Measurements from ENCODE around the gene CAMK1.

CAMK1 gene

DNA sequence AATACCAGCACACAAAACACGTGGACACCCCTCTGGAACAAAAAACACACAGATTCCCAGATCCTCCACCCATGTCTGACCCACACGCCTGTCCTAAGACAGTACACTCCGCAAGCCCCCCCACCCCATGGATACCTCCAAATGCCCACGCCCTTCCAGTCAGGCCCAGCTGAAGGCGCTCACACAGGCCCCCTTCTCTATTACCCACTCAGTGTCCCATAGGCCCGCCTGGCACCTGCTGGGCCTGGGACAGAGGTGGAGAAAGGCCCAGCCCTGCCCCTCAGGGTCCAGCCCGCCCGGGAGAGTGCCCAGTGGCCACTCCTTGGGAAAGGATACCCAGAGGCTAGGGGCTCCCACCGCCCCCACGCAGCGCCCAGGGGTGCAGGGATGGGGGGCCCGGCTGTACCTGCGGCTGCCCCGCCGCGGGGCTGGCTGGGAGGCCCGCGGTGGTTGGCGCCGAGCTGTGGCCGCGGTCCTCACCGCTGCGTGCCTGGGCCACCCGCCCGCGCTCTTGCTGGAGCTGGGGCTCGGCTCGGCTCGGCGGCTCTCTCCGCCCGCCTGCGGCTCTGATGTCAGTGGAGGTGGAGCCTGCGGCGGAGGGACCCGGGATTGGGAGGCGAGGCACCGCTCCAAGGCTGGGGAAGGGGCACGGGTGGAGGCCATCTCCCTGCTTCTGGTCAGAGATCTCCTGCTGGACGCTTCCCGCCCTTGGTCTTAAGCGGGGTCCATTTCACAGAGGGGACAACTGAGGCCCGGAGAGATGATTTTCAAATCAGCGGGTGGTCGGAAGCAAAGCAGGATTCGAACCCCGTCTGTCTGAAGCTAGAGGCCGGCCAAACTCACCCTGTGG, at the start of gene CAMK1:
TSS of gene CAMK1 (minus strand) at position 522 of the 850 bp plus-strand sequence. CDS start 2,198 bp downstream, outside the sequence.
- peak; percentile 57 for DNase-seq

DNA sequence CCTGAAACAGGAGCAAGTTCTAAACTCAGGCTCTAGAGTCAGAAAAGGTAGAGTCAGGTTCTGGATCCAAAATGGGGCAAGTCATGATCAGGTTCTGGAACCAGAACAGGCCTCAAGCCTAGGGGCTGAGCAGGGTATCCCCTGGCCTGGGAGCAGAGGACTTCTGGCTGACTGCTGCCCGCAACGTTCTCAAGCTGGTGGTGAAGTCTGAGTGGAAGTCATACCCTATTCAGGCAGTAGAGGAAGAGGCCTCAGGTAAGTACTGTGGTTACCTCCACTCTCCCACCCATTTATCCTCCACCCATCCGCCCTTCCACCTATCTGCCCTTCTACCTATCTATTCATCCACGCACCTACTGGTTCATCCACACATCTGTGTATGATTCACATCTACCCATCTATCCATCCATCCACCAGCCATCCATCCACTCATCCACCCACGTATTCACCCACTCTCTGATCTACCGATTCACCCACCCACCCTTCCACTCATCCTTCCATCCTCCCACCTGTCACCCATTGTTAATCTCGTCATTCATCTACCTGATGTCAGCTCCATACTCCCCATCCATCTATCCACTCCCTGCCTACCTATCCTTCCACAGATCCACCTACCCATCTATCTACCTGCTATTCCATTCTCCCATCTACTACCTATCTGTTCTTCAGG, 49.1 kb upstream of the CAMK1 start:
- DNase-seq = no peak

DNA sequence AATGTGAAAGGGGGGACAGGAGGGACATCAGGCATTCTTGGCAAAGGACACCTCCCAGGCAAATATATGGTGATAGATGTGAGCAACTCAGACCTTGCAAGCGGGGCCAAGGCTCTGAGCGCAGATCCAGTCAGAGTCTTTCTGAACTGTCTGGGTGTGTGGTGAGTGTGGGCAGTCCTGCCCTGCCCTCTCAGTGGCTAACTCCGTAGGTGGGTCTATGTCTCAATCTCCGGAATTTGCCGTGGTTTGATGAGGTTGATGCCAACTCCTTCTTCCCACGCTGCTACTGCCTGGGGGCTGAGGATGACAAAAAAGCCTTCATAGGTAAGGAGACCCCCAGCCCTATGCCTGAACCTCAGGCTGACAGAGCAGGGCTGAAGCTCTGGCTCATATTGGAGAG, 47.7 kb upstream of the CAMK1 start:
- no peak for DNase-seq

DNA sequence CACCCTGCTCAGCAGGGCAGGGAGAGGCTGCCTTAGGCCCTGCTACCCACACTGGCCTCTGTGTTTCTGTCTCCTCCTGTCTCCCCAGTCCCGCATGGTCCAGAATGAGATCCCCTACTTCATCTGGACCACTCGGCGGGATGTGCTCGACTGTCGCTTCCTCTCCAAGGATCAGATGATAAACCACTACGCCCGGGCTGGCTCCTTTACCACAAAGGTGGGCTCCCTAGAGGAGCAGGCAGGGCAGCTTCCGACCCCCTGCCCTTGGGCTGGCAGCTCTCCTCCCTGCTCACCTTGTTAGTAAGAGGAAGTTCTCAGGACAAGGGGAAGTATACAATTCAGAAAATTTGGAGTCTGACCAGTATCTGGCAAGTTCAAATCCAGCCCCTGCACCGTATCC, 46.2 kb upstream of the CAMK1 start:
- no peak for DNase-seq

DNA sequence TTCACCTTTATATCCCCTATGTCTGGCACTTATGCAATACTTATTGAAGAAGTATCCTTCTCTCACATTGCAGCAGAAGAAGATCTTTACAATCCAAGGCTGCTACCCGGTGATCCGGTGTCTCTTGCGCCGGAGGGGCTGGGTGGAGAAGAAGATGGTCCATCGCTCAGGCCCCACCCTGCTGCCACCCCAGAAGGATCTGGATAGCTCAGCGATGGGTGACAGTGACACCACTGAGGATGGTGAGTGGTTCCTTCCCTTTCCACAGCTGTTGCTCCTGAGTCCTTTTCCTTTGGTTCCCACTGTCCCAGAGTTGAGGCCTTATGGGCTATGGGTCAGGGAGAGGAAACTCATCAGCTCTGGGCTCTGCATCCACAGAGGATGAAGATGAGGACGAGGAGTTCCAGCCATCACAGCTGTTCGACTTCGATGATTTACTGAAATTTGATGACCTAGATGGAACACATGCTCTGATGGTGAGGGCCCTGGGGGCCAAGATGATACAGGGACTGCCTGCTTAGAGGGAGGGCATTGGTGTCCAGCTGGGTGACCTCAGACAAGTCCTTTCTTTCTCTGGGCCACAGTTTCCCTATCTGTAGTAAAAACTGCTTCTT, 43.2 kb upstream of the CAMK1 start:
- DNase-seq = no peak

DNA sequence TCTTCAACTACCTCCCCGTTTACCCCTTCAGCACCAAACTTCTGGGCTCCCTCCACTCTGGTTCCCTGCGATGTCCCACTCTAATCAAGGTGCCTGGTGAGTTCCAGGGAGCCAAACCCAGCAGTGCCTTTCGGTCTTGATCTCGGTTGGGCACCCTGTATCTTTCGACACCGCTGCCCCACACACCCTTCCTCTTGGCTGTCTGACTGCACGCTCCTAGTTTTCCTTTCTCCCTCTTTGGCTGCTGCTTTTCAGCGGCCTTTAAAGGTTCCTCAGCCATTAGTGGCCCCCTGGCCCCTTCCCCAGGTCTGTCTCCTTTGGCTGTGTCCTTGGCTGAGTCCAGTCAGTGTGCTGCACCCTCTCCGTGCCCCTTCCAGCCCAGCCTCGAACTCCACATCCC, 41.1 kb upstream of the CAMK1 start:
- DNase-seq = no peak

DNA sequence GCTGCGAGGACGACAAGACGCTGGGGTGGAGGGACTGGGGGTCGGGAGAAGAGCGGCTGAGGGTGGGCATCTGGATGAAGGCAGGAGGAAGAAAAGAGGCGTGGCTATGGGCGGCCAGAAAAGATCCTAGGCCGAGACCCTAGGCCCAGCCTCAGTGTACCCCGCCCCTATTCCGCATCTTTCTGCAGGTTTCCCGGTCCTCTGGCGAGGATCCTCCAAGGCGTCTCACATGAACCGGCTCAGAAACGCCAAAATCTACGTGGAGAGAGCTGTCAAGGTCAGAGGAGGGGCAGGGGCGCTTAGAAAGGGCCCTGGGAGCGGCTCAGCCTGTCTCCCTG, 40.7 kb upstream of the CAMK1 start:
- no peak for DNase-seq

DNA sequence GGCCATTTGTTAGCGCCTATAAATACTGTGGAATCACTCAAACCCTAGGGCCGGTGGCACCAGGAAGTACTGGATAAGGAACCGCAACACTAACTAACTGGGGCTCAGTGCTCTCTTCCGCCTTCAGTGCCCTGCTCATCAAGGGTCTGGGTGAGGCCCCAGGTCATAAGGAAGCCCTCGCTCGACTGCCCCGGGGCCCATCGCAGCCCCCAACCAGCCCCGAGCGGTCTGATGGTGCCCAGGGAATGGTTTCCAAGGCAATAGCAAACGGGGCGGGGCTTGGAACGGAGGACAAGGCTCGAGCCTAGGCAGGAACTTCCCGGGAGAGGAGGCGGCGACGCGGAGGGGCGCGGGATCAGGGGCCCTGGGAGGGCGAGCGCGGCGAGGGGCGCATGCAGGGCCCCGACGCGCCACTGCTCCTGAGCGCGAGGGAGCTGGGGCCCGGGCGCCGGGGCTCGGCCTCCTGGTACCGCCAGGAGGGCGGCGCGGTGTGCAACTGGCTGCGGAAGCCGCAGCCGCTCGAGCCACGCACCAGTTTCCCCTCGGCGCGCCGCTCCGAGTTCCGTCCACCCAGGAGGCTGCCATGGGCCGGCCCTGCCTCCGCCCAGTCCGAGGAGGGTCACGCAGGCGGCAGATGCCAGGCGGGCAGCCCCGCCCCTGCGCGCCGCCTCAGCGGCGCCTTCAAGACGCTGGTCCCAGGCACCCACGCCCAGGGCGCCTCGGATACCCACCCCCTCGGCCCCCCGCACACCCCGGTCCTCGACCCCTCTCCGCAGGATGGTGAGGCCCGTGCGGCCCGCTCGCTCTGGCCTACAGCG, 40.1 kb upstream of the CAMK1 start, which contains the start of gene TTLL3:
TSS of gene TTLL3 (plus strand) at position 648 of the 818 bp plus-strand sequence. CDS start 400 bp downstream, outside the sequence.
- DNase-seq = peak; percentile 21

DNA sequence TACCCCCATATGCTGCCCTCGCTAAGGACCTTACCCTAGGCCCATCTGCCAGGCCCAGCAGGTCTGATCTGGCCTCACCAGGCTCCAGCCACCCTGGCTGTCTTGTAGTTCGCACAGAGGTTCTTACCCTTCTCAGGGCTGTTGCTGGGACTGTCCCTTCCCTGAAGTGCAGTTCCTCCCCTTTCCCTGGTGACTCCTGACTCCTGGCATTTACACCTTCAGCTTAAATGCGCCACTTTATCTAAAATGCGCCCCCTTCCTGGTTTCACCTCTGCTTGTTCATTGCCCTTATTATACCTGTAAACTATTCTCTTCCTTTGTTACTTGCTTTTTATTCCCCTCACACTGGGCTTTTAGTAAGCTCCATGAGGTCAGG, 39.5 kb upstream of the CAMK1 start:
- DNase-seq = no peak

DNA sequence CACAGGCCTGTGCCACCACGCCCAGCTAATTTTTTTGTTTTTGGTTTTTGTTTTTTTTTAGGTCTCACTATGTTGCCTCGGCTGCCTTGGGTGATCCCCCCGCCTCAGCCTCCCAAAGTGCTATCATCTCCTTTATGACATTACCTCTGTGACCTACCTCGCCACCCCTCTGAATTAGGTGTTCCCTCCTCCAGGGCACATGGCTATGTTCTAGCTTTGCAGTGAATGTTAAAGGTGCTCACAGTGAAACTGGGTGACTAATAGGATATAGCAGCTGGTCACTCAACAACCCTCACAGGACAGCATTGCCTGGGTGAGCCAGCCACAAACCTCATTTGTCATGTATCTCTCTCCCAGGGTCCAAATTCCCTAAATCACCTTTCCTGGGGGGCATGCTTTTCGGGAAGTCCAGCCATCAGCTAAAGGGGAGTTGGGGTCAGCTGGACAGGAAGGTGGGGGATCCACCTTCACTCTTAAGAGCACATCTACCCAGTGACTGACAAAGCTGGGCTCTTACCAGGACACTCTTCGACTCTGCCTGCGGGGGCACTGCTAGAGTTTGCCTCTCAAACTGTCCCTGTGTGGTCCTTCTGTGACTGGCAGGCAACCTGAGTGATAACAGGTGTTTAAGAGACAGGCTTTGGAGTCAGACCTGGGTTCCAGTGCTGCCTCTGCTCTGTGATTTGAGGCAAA, 38.7 kb upstream of the CAMK1 start:
- DNase-seq = peak; percentile 29

DNA sequence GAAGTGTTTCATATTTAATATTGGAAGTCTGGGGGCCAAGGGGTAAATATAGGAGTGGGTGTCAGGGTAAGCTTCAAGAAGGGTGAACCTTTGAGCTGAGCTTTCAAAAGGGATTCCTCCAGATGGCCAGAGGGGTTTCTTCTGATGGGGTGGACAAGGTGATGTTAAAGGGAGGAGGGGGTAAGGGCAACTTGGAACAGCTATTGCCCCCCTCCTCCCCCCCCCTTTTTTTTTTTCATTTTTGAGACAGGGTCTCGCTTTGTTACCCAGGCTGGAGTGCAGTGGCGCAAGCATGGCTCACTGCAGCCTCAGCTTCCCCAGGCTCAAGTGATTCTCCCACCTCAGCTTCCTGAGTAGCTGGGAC, 38.2 kb upstream of the CAMK1 start:
- no peak for DNase-seq

DNA sequence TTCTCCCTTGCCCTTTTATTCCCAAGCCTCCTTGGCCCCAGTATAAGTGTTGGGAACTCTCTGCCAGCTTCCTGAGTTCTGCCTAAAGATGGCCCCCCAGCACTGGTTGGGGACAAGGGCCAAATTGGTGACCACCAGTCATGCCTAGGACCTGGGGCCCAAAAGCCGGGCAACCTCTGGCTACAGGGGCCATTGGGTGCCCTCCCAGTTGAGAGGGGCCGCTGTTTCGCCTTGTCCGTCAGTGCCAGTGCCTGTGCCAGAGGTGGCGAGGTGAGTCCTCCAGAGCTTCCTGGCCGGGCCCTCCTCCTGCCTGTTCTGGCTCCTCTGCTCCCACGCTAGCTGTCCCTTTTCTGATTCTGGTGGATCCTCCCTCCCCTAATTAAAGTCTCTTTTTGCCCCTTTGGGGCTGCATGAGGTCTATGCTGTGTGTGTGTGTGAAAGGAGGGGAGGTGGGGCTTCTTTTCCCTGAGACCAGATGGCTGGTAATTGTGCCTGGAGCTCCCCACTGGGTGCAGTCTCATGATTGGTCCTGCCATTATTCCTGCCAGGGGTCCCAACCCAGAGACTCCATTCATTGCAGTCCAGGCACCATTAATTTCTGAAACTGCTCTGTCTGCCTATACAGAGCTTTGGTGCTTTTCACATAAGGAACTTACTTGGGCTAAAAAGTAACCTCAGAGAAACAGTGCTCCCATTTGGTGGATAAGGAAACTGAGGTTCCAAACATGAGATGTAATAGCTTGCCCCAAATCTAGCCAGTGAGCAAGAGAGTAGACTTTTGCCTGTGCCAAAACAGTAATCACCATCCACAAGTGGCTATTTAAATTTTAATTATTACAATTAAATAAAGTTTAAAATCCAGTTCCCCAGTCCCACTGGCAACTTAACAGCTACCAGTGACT, 37.2 kb upstream of the CAMK1 start:
- DNase-seq = no peak

DNA sequence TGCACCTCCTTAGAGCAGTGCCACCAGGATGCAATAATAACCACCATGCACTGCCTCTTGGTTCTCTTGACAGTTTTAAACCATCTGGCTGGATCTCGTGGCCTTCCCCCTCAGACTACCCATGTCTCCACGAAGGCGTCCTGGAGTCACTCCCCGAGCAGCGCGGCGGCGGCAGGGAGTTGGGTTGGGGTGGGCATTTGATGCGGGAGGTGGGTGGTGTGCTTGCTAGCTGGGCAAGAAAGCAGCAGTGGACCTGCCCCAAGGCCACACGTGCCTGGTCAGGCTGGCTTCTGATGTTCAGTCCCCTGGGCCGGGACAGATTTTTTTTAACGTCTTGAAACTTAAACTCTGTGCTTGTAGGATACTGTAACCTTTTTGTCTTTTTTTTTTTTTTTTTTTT, 36.4 kb upstream of the CAMK1 start:
- DNase-seq = no peak

DNA sequence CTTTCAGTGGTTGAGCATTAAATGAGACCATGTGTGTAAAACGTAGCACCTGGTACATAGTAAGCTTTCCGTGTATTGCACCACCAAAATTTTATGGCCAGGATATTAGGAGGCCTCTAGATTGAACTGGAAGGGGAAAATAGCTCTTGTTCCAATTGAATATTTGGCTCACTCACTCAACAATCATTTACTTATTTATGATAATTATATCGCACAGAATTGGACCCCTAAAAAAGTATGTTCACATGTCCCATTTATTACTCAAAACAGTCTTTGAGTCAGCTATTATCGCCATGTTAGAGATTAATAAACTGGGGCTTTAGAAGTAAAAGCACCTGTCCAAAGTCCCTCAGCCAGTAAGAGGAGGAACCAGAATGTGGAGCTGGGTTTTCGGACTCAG, 35.2 kb upstream of the CAMK1 start:
- DNase-seq = no peak

DNA sequence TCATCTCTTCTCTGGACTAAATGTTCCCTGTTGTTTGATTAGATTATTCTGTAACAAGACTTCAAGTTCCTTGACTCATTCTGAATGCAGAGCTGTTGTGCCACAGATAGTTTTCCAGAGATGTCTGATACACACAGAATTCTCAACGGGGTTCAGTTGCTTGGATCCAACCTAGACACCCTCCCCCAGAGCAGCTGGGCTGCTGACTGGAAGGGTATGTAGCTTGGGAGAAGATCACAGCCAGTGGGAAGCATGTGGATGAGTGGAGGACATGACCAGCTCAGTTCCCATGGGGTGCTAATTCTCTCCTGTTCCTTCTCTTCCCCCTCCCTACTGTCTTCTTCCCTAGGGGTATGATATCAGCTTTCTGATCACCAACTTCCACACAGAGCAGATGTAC, 33.7 kb upstream of the CAMK1 start:
- DNase-seq = no peak

DNA sequence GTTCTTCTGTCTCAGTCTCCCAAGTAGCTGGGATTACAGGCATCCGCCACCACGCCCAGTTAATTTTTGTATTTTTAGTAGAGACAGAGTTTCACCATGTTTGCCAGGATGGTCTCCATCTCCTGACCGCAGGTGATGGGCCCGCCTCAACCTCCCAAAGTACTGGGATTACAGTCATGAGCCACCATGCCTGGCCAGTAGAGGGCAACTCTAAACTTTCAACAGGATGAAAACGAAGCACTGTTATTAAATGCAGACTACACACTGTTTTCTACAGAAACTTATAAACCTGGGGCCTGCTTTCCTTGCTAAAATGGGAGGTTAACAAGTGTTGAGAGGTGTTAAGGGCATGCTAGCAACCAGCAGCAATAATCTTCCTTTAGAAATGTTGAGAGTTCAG, 30.8 kb upstream of the CAMK1 start:
- DNase-seq = no peak

DNA sequence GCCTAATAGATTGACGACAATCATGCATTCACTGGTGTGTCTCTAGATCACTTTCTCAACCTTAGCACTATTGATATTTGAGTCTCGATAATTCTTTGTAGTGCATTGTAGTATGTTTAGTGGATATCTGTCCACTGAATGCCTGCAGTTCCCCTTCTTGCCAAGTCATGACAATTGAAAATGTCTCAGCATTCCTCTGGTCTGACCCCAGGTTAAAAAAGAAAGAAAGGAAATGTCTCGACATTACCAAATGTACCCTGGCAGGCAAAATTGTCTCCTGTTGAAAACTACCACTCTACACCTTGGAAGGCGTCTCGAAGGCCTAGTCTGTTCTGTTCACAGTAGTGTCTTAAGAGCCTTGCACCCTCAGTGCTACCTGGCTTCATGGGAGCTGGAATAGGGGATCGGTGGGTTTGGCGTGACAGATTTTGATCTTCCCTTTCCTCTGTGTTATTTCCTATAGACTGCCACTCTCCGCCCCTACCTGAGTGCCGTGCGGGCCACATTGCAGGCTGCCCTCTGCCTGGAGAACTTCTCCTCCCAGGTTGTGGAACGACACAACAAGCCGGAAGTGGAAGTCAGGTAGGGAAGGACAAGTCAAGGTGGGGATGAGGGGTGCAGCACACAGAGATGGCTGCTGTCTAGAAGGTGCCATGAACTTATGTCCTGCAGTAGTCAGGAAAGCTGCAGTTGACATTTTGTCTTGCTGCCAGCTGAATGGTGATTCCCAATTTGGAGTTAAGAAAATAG, 27.6 kb upstream of the CAMK1 start:
- DNase-seq = no peak

DNA sequence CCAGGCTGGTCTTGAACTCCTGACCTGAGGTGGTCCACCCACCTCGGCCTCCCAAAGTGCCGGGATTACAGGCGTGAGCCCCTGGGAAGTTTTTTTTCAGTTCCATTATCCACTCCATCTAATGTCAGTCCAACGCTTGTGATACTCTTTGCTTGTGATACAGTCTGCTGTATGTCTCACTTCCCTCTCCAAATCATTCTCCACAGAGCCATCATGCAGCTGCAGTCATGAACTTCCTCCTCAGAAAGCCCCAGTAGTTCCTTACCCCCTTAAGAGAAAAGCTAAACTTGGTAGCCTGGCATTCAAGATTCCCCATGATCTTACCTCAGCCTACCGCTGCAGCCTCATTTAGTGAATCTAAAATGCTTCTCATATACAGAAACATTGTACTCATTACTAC, 25.5 kb upstream of the CAMK1 start:
- DNase-seq = no peak

DNA sequence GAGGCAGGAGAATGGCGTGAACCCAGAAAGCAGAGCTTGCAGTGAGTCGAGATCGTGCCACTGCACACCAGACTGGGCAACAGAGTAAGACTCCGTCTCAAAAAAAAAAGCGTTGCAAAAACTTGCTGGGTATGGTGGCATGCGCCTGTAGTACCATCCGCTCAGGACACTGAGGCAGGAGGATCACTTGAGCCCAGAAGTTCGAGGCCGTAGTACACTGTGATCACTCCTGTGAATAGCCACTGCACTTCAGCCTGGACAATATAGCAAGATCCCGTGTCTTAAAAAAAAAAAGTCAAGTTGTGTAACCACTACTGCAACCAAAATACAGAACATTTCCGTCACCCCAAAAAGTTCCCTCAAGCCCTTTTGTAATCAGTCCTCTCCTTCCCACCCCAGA, 24.7 kb upstream of the CAMK1 start:
- no peak for DNase-seq

DNA sequence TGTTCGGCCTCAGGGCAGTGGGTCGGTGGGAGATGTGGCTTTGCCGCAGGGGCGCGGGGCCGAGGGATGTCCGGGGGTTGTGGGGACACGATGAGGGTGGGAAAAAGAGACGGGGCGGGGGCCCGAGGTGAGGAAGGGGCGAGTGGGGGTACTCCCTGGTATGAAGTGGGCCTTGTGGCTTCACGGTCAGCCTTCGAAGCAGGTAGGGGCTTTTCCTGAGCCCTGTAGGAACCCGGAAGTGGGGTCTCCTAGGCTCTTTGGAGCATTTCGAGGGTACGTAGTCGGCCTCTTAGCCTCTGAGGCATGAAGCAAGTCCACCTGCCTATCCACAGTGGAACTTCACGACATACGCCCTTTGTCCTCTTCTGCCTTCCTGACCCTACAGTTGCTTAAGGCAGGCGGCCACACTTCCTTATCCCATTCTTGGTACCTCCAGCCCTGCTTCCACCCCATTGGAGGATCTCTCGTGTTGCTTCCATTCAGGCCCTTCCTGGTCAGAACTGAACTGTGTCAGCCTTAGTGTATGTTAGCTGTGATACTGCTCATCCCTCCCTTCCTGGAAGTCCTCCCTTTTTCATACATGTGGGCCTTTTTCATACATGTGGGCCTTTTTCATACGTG, 23.5 kb upstream of the CAMK1 start:
- no peak for DNase-seq

Measured in stimulated activated naive CD4-positive, alpha-beta T cell treated with Interleukin-2 at 50 U/mL for 16 hours (primary cell).